Prostate gland (tissue), 2 donors: ENCODE results near the gene TSPAN18.

ENCODE experiments used
- CTCF ChIP-seq, 4 experiments: fragments of 200-600 bp in 2 of 4; fragments of 450-650 bp in 2 of 4; sonication (generic) in 2 of 4; IDR thresholded peaks; 1 replicate in 3 of 4; 2 replicates in 1 of 4; pipeline ENCODE4 v1.5.1; 2016 to 2019; ENCODE audit warnings: antibody characterized with exemption in 4 of 4, mild to moderate bottlenecking in 2 of 4, moderate library complexity in 2 of 4
- POLR2A ChIP-seq: fragments of 450-650 bp; IDR thresholded peaks from one replicate; pipeline ENCODE4 v1.6.1; 2016; ENCODE audit warnings: antibody characterized with exemption, mild to moderate bottlenecking
- POLR2AphosphoS5 ChIP-seq: sonication (generic); formaldehyde crosslinking; IDR thresholded peaks from one replicate; pipeline ENCODE4 v1.6.1; 2017; ENCODE audit warnings: antibody characterized with exemption

DNA sequence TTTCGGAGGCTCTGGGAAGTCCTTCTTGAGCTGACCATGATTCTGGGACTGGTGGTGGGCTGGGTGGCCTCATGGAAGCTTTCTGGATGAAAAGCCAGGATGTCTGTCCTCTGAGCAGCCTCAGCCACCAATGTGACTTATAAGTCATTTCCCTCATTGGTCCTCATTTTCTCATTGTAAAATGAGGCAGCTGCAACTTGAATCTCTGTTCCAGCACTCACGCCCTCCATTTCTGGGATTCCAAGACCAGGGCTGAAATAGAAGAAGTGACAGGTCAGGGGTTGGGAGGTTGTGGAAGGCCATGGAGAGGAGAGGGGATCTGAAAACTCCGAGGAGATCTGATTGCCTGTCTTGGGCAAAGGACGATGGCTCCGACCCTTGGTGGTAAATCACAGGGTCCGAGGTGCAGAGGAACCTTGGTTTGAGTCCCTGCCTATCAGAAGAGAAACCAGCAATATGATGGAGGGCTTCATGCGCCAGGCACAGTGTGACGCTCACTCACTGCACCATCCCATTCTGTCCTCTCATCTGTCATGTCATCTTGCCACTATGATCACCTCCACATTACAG is 38.3 kb downstream of the TSPAN18 start:
- TF ChIP-seq CTCF (IDR thresholded peaks at IDR 0.05) (no peak), POLR2A (no peak), POLR2AphosphoS5 (no peak)
